HG02623 (cell line): Measurements from ENCODE around the gene OST4.

Experiments
- ATAC-seq: cut with Tn5 transposase; IDR thresholded peaks from one replicate; pipeline ENCODE4 v1.9.1; 2021; ENCODE audit warnings: moderate library complexity; ENCODE audit not compliant: unreplicated experiment

Gene OST4

DNA sequence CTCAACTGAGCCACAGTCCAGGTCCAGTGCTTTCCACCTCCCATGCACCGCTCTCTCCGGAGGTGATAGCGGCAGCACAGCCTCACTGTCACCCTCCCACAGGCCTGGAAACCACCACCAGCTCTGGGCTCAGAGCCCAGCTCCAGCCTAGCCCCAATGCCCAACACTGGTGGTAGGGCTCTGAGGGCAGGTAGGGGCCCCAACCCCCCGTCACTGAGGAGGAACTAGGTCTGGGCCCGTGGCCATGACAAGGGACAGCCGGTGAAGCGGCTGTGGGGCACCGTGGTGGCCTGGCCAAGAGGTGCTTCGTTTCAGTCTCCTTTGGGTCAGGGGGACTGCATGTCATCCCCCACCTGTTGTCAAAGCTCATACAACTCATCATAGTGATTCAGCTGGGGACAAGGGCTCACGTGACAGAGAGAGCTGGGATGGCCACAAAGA is 44.2 kb downstream of the OST4 start:
- no peak for ATAC-seq

GRCh38 chr2:27025861-27026851 is 45.3 kb downstream of the OST4 start:
- ATAC-seq: no peak

GRCh38 chr2:27025281-27025800 is 46.1 kb downstream of the OST4 start:
- no peak for ATAC-seq

DNA sequence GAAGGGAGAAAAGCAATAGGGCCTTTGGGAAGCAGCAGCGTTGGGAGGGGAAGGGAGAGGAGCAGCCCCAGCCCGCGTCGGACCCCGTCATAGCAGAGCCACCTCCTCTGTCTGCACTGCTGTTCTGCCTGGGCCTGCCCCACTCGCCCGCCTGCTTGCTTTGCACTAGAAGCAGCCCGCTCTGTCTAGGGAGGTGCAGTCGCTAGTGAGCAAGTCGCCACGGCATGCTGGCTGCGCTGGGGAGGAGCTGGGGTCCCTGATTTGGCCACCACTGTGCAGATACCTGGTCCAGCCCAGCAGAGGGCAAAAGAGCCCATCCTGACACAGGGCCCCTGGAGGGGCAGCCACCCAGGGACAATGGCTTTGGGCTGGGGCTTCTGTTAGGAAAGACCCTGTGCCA is 46.6 kb downstream of the OST4 start:
- no peak for ATAC-seq

DNA sequence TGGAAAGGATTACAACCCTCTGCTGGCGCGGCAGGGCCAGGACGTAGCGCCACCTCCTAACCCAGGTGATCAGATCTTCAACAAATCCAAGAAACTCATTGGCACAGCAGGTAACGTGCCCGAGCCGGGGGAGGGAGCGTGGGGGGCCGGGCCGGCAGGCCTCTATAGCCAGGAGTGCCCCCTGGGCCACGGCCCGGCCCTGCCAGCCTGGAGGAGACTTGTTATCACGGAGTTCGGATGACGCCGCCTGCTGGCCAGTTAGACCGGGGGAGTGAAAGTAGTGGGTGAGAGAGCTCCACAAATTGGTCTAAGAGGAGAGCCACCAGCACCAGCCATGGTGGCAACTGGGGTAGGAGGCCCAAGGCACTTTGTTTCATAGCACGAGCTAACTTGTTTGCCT is 47.3 kb downstream of the OST4 start:
- no peak for ATAC-seq

DNA sequence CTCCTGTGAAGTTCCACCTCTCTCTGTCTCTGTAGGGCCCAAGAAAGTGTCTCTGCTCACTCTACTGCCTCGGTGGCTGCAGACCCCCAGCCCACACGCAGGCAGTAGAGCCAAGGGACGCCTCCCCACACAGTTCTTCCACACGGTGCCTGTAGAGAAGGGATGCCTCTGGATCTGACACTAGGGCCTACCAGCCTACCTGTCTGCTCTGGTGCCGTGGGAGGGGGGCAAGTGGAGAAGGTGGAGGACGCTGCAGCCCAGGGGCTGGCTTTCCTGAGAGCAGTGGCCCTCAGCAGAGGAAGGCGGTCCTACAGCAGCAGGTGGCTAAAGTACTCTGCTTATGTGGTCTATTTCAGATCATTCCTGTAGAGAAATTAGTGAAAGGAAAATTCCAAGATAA is 47.7 kb downstream of the OST4 start:
- no peak for ATAC-seq

DNA sequence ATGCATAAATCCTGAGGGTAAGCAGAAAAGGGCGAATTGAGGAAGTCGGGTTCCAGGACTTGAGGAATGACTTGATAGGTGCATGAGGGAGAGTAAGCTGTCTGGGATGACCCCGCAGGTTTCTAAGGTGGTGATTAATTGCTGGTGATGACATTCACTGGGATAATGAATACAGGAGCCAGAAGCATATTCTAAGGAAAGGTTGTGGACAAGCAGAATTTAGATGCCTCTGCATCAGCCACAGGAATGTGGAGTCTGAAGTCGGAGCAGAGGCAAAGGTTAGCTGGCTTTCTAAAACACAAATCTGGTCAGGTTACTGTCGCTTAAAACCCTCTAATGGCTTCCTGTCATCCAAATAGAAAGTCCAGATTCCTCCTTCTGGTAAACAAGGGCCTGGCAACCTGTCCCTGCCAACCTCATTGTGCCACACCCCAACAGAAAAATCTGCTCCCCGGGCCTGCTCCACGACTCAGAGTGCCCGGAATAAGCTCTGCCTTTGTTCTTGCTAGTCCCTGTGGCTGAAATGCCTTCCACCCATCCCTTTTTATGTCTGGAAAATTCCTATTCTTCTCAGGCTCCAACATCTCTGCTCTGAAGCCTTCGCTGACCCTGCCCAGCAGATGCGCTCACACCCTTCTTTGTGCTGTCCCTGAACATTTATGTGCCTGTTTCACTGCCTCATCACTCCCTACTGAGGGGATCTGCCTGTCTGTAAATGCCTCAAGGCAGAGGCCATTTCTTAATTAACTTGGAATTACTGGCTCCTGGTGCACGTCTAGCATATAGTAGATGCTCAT is 50.0 kb downstream of the OST4 start:
- no peak for ATAC-seq
